PC-9 (cell line): ENCODE data around the gene ADRB1. TPM values are rescaled to one million over a fixed set of nuclear protein-coding genes. Genes with fewer than 3 reads are reported as not detected.

Experiments used
- BruUV-seq: library from RNA; stranded (reverse); fragments of 400-500 nt; replicated peaks from 2 replicates; lab custom pipeline; 2021; lab: Mats Ljungman, UMichigan
- CTCF ChIA-PET: fragments of 300-600 bp; sonication (Branson Sonifier 250); formaldehyde crosslinking; loops from one replicate; lab custom pipeline; 2022; ENCODE audit warnings: antibody characterized with exemption; lab: Charles Lee
- POLR2A ChIA-PET: fragments of 300-600 bp; sonication (Branson Sonifier 250); formaldehyde crosslinking; loops from one replicate; lab custom pipeline; 2022; ENCODE audit warnings: antibody characterized with exemption; ENCODE audit not compliant: unreplicated experiment; lab: Charles Lee
- DNase-seq, 2 experiments: peaks; one replicate each; pipeline versions ENCODE4 v3.0.0 to v3.0.0-alpha.2; 2015 to 2022; ENCODE audit warnings: mixed read lengths in 1 of 2
- H2AFZ ChIP-seq: fragments of 200-600 bp; sonication (generic); 2 replicates; pipeline ENCODE4 v1.8.1; 2017; ENCODE audit warnings: antibody characterized with exemption
- H3F3A ChIP-seq: fragments of 200-600 bp; sonication (generic); 2 replicates; pipeline ENCODE4 v1.8.1; 2017; ENCODE audit warnings: antibody characterized with exemption, mild to moderate bottlenecking, low read depth; ENCODE audit not compliant: insufficient read depth
- H3K27ac ChIP-seq: fragments of 200-600 bp; sonication (generic); 2 replicates; pipeline ENCODE4 v1.6.1; 2016; ENCODE audit warnings: mixed run types
- H3K27me3 ChIP-seq: fragments of 200-600 bp; sonication (generic); 2 replicates; pipeline ENCODE4 v1.6.1; 2016; ENCODE audit warnings: low read depth, mixed run types; ENCODE audit not compliant: insufficient read depth
- H3K36me3 ChIP-seq: fragments of 200-600 bp; sonication (generic); 2 replicates; pipeline ENCODE4 v1.6.1; 2016; ENCODE audit warnings: low read depth, mixed run types
- H3K4me1 ChIP-seq: fragments of 200-600 bp; sonication (generic); replicated peaks from 2 replicates; pipeline ENCODE4 v1.6.1; 2016; ENCODE audit warnings: mixed run types; ENCODE audit not compliant: insufficient read depth
- H3K4me2 ChIP-seq: fragments of 200-600 bp; sonication (generic); 2 replicates; pipeline ENCODE4 v1.6.1; 2017; ENCODE audit warnings: mixed run types
- H3K4me3 ChIP-seq: fragments of 200-600 bp; sonication (generic); 2 replicates; pipeline ENCODE4 v1.6.1; 2016; ENCODE audit warnings: mixed run types
- H3K79me2 ChIP-seq: fragments of 200-600 bp; sonication (generic); 2 replicates; pipeline ENCODE4 v1.6.1; 2017; ENCODE audit warnings: low read depth, mixed run types
- H3K9me2 ChIP-seq: fragments of 200-600 bp; sonication (generic); 2 replicates; pipeline ENCODE4 v1.8.1; 2017; ENCODE audit warnings: mild to moderate bottlenecking; ENCODE audit not compliant: insufficient read depth
- H3K9me3 ChIP-seq: fragments of 200-600 bp; sonication (generic); 2 replicates; pipeline ENCODE4 v1.8.1; 2016; ENCODE audit warnings: low read depth; ENCODE audit not compliant: insufficient read depth
- H4K20me1 ChIP-seq: fragments of 200-600 bp; sonication (generic); 2 replicates; pipeline ENCODE4 v1.8.1; 2017; ENCODE audit not compliant: insufficient read depth
- CTCF ChIP-seq: fragments of 200-600 bp; sonication (generic); conservative IDR thresholded peaks from 2 replicates; pipeline ENCODE4 v1.6.1; 2017; ENCODE audit warnings: mixed run types, antibody characterized with exemption, mild to moderate bottlenecking, moderate library complexity
- EZH2 ChIP-seq: fragments of 200-600 bp; sonication (generic); IDR thresholded peaks from 2 replicates; pipeline ENCODE4 v1.8.0; 2017; ENCODE audit warnings: antibody characterized with exemption, low read depth
- intact Hi-C: fragments of 100-400 bp; cut with micrococcal nuclease; formaldehyde crosslinking; loops from one replicate; pipeline ENCODE4 v1.10.0; 2022; ENCODE audit not compliant: unreplicated experiment
- total RNA-seq: library from RNA; stranded (reverse); gene quantifications from 2 replicates; pipeline ENCODE4 v1.2.3, GENCODE V29; 2021

The ADRB1 gene
- total RNA-seq, 1 experiment from 2014 or later, result 0.48 TPM

DNA sequence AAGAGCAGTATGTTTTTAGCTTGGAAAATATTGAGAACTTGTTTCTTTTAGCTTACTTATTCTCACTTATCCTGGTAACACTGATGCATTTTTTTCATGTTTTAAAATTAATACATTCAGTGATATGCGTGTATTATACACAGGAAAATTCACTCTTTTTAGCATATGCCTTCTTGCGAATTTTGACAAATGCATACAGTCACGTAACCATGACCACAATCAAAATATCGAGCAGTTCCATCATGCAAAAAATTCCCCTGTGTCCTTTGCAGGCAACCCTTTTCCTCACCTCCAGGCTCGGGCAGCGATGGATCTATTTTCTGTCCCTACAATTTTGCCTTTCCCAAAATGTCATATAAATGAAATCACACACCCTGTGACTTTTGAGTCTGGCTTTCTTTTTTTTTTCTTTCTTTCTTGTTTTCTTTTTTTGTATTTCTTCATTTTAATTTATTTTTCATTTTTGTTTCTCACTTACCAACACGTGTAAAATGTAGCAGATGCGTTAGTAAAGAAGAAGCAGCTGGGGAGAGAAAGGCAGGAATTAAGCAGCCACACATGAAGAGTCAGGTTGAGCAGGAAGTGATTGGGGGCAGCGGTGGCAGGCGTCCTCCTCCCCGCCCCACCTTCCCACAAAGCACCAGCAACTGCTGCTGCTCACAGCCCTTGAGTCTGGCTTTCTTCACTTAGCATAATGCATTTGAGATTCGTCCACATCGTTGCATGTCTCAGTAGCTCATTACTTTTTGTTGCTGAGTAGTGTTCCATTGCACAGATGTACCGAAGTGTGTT, 29.9 kb downstream of the ADRB1 start:
- Histone ChIP-seq H3K4me1 (no peaks in the 10 kb centered on the region), H2AFZ (no peak overlapping the region), H3K27me3 (no peaks in the 10 kb centered on the region), H3K27ac (no peak overlapping the region), H3K9me3 (no peaks in the 10 kb centered on the region), H3K4me2 (no peak overlapping the region), H3K36me3 (no peaks in the 10 kb centered on the region), H3F3A (no peaks in the 10 kb centered on the region), H3K79me2 (no peaks in the 10 kb centered on the region), H3K9me2 (no peaks in the 10 kb centered on the region), H4K20me1 (no peaks in the 10 kb centered on the region), H3K4me3 (no peak overlapping the region)
- DNase-seq, result no peak
- BruUV-seq, result no TSS peak
- TF ChIP-seq EZH2 (no peak), CTCF (no peak)
- ChIA-PET POLR2A (no interaction called here), CTCF (no interaction called here)
- intact Hi-C loops, result no loop called here

DNA sequence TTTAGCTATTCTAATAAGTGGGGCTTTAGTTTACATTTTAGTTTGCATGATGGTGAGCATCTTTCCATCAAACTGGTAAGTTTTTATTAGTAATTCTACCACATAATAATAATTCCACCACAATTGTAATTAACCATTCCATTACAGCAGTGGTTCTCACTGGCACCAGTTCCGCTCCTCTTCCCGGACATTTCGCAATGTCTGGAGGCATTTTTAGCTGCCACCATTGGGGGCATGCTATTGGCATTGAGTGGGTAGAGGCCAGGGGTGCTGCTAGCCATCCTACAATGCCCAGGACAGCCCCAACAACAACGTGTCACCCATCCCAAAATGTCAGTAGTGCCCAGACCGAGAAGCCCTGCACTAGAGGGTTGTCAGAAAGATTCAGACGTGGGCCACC, 31.4 kb downstream of the ADRB1 start:
- no TSS peak for BruUV-seq
- CTCF ChIA-PET, result no interaction called here
- H3K9me2 ChIP-seq, result no peaks in the 10 kb centered on the region
- H3K4me1 ChIP-seq, result no peaks in the 10 kb centered on the region
- no peak overlapping the region for H3K4me2 ChIP-seq
- no peaks in the 10 kb centered on the region for H3K27me3 ChIP-seq
- no peaks in the 10 kb centered on the region for H3K9me3 ChIP-seq
- H3K4me3 ChIP-seq, result no peak overlapping the region
- TF ChIP-seq EZH2, result no peak
- no peak for TF ChIP-seq CTCF
- H4K20me1 ChIP-seq, result no peaks in the 10 kb centered on the region
- no peaks in the 10 kb centered on the region for H3F3A ChIP-seq
- intact Hi-C loops, result no loop called here
- no peak overlapping the region for H2AFZ ChIP-seq
- no peak for DNase-seq
- no peaks in the 10 kb centered on the region for H3K79me2 ChIP-seq
- no peaks in the 10 kb centered on the region for H3K36me3 ChIP-seq
- POLR2A ChIA-PET, result no interaction called here
- H3K27ac ChIP-seq, result no peak overlapping the region

GRCh38 chr10:114077347-114077746, 33.7 kb downstream of the ADRB1 start:
- ChIA-PET POLR2A (no interaction called here), CTCF (no interaction called here)

More at GRCh38 chr10:114077347-114077746, 33.7 kb downstream of the ADRB1 start:
- no peak overlapping the region for H3K4me2 ChIP-seq
- H3K36me3 ChIP-seq, result no peaks in the 10 kb centered on the region
- H3K27me3 ChIP-seq, result no peaks in the 10 kb centered on the region
- H2AFZ ChIP-seq, result no peak overlapping the region
- H3K9me2 ChIP-seq, result no peaks in the 10 kb centered on the region
- no peak overlapping the region for H3K27ac ChIP-seq
- no peaks in the 10 kb centered on the region for H3K9me3 ChIP-seq
- H3K4me1 ChIP-seq, result no peaks in the 10 kb centered on the region; the same call in 1 of the 2 replicates
- intact Hi-C loops, result no loop called here
- TF ChIP-seq CTCF (no peak), EZH2 (no peak)
- BruUV-seq, result no TSS peak
- DNase-seq, result no peak
- no peaks in the 10 kb centered on the region for H3K79me2 ChIP-seq
- no peak overlapping the region for H3K4me3 ChIP-seq
- H4K20me1 ChIP-seq, result no peaks in the 10 kb centered on the region
- H3F3A ChIP-seq, result no peaks in the 10 kb centered on the region
